GM12891 (cell line): Measurements from ENCODE around the gene ZNF84.

Experiments
- POLR2A ChIP-seq: IDR thresholded peaks from 2 replicates; pipeline ENCODE4 v1.6.1; 2011; ENCODE audit warnings: low read depth, low read length, control low read depth
- POLR2AphosphoS5 ChIP-seq: IDR thresholded peaks from 2 replicates; pipeline ENCODE4 v1.6.1; 2011; ENCODE audit warnings: low read depth, low read length, control low read depth
- POU2F2 ChIP-seq: IDR thresholded peaks from 2 replicates; pipeline ENCODE4 v1.6.1; 2011; ENCODE audit warnings: low read depth, mild to moderate bottlenecking, control low read depth, low read length, moderate library complexity
- SPI1 ChIP-seq: IDR thresholded peaks from 2 replicates; pipeline ENCODE4 v1.6.1; 2011; ENCODE audit warnings: low read depth, low read length, control low read depth

DNA sequence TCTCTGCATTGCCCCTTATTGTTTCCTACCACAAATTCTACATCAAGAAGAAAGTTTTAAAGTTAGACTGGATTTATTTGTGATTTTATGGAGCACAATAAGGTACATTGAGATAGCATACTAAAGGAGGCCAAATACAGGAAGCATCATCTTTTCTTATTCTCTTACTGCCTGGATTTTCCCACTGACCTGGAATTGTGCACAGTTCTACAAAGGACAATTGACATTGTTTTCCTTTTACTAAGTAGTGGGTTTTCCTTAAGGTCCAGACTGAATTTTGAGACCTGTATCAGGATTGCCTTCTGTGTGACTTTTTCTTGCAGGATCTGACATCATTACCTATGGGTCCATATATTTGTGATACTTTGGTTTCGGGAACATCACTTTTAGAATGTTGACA is 24.6 kb downstream of the ZNF84 start:
- TF ChIP-seq POLR2A, result no peak
- TF ChIP-seq POU2F2, result no peak
- no peak for TF ChIP-seq POLR2AphosphoS5
- TF ChIP-seq SPI1, result no peak
